Motor neuron (in vitro differentiated cells): Measurements from ENCODE around the gene POLN. TPM values are rescaled to one million over a fixed set of nuclear protein-coding genes. Genes with fewer than 3 reads are reported as not detected.

Source experiments
- ATAC-seq, 8 experiments: fragments of 200-7000 bp; cut with Tn5 transposase; replicated peaks in 6 of 8; 2 replicates each; pipeline ENCODE4 v1.8.0; 2021; ENCODE audit warnings: mild to moderate bottlenecking in 8 of 8, moderate library complexity in 8 of 8
- H3K27ac ChIP-seq, 2 donors: fragments of 250-450 bp; sonication (Bioruptor Pico); 2 replicates each; pipeline ENCODE4 v1.9.0; 2021; ENCODE audit warnings: antibody characterized with exemption in 2 of 2, mild to moderate bottlenecking in 2 of 2, moderate library complexity in 1 of 2
- H3K4me1 ChIP-seq, 2 donors: fragments of 250-450 bp; sonication (Bioruptor Pico); replicated peaks in 1 of 2; 2 replicates each; pipeline ENCODE4 v1.6.1; 2021; ENCODE audit warnings: antibody characterized with exemption in 2 of 2, mild to moderate bottlenecking in 2 of 2, moderate library complexity in 1 of 2
- H3K4me3 ChIP-seq, 5 donors: fragments of 250-450 bp; sonication (Bioruptor Pico); 2 replicates each; pipeline ENCODE4 v1.9.0; 2021; ENCODE audit warnings: antibody characterized with exemption in 5 of 5, mild to moderate bottlenecking in 5 of 5, moderate library complexity in 4 of 5
- WGBS, 10 experiments: fragments of 450-650 bp; shearing (Covaris generic); methylation state at CpG; one replicate each; pipeline ENCODE4 v1.0.0; 2022; 5-methylcytosine and 5-hydroxymethylcytosine counted together
- in situ Hi-C, 9 experiments: fragments of 400-800 bp; cut with MboI; loops; one replicate each; pipeline ENCODE4 v1.15.0; 2021; ENCODE audit warnings: low sequenced_read_pairs in 9 of 9, low pct_unique_long_range_greater_than_20kb in 2 of 9; ENCODE audit not compliant: unreplicated experiment in 9 of 9
- total RNA-seq, 8 experiments: library from RNA; unstranded; fragments of 300-600 nt; gene quantifications; 2 replicates each; pipeline versions ENCODE4 v1.2.3 to v1.2.4, GENCODE V29; 2022

Gene POLN
- total RNA-seq, 8 experiments from 2014 or later: 0.81 to 5.3 (median 2.7) TPM

DNA sequence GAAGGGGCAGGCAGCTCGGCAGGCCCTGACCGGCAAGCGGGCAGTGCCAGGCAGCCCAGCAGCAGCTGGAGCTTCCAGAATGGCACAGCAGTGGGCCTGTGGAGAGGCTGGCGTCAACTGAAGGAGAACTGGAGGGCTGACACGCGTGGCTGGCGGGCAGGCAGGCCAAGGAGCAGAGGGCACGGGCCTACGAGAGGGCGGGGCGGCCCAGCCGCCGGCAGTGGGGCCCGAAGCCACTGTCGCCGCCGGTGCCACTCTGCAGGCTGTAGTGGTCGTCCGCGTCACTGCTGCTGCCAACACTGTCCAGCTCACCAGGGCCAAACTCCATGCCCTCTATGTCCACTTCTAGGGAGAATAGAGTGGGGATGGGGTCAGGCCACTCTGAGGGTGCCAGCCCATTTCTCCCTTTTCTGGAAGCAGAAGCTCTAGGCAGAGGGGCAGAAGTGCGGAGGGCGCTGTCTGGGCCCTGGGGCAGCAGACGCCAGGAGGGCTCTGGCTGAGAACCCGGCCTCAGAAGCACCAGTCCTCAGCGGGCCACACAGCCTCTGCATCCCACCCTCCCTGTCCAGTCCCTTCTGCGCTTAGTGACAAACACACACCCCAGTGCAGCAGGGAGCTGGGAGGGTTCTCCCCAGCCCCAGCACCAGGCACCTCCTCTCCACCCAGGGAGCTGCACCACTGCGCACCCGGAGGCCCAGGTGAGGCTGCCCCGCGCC, 8.6 kb upstream of the POLN start:
- no peak overlapping the region for H3K4me3 ChIP-seq

DNA sequence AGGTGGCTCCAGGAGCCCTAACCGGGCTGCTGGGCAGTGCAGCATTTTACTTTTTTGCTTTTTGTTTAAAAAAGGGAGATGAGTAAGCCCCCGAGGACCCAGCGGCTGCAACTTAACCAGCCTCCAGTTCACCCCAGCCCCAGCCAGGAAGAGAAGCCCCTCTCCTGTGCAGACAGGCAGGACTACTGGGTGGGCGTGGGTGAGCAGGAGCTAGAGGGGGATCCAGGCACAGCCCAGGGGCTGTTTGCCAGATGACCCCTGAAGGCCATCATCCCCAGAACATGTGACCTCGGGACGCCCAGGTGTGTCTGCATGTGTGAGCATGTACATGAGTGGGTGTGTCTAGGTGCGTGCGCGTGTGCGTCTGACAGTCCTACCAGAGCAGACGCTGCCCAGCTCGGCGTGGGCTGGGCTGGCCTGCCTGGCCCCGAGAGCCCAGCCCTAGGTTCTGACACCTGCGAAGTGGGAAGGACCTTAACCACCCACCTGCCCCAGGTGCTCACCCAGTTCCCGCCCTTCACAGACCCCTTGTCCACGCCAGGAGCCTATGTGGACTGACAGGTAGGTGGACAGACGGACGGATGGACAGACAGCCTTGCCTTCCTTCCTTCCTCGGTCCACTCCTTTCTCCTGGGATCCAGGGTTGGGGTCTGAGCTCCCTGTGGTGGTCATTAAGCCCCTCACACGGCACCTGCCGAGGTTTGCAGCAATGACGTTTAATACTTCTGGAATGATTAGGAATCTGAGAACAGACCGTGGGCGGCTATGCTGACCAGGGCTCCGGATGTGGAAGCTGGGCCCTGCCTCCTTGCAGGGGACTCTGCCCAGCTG, 7.8 kb upstream of the POLN start:
- in situ Hi-C loops: loop anchor here in 1 of 9 experiments (25.0 kb wide), 1 partner anchor 163 kb away; the partner anchor contains the start of genes CFAP99 and ZFYVE28
- Histone ChIP-seq H3K4me1 (peaks cover 0 to 3% of the 10 kb centered on the region in 2 donors), H3K4me3 (no peak overlapping the region), H3K27ac (no peak overlapping the region)
- 67 to 100% (median 85%) methylated on average over 1 to 7 of the region's 26 CpGs; no CpG with 5 or more reads in 2 of the 10 experiments for WGBS, 10 experiments
- no peak for ATAC-seq

More for the DNA sequence above, 8.6 kb upstream of the POLN start:
- peaks cover 0 to 3% of the 10 kb centered on the region in 2 donors for H3K4me1 ChIP-seq
- in situ Hi-C loops: no loop called here
- no peak overlapping the region for H3K27ac ChIP-seq
- 60 to 97% (median 80%) methylated on average over 1 to 4 of the region's 30 CpGs; no CpG with 5 or more reads in 6 of the 10 experiments for WGBS, 10 experiments
- no peak for ATAC-seq

DNA sequence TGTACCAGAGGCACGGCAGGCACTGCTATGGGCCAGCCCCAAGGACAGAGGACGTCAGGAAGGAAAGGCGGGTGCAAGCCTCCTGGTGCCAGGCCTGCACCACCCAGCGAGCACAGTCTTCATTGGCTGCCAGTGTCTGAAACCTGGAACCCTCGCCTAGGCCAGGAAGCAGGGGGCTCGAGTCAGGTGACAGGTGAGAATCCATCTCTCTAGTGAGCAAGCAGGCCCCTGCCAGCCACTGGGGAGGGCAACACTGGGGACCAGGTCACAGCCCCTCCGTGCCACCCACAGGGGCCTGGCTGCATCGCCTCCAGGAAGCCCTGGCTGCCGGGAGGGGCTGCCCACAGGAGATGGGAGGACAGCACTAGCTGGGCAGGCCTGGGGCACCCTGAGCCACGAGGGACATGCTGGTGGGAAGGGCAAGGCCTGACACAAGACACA, 6.9 kb upstream of the POLN start:
- in situ Hi-C loops: loop anchor here in 1 of 9 experiments (25.0 kb wide), 1 partner anchor 163 kb away; the partner anchor contains the start of genes CFAP99 and ZFYVE28

DNA sequence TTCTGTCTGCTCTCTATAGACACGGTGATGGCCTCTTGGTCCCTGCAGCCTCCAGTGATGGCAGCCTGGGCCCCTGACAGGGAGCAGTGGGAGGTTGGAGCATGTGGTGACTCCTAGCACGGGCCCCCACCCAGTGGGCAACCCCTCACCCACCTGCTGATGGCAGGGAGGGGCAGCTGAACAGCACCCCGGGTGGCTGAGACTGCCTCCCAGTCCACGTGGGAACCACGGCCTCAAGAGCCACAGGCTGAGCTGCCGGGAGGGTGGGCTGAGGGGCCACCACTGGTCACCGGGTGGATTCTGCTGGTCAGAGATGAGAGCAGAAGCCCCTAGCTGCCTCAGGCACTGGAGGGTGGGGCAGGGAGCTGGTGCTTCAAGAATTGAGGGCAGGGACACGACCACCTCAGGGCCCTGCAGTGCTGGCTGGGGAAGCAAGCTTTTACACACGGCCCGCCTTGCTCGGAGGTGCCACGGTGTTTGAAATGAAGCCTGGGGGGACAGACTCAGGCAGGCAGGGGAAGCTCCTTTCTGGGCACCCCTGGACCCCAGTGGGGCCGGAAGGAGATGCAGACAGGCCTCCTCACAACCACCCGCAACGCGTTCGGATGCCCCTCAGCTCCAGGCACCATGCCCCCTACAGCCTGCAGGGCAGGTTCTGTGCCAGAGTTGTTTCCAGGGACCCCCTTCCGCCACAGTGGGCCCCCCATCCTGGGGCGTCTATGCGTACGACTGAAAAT, 6.3 kb upstream of the POLN start:
- in situ Hi-C loops: loop anchor here in 1 of 9 experiments (25.0 kb wide), 1 partner anchor 164 kb away; the partner anchor contains the start of genes CFAP99 and ZFYVE28
- no peak for ATAC-seq
- H3K4me3 ChIP-seq: no peak overlapping the region
- H3K27ac ChIP-seq: no peak overlapping the region
- peaks cover 0 to 3% of the 10 kb centered on the region in 2 donors for H3K4me1 ChIP-seq
- 73 to 100% (median 87%) methylated on average over 1 to 6 of the region's 21 CpGs; no CpG with 5 or more reads in 6 of the 10 experiments for WGBS, 10 experiments

More for the DNA sequence above, 6.9 kb upstream of the POLN start:
- Histone ChIP-seq H3K27ac (no peak overlapping the region), H3K4me3 (no peak overlapping the region), H3K4me1 (peaks cover 0 to 3% of the 10 kb centered on the region in 2 donors)
- no peak for ATAC-seq
- WGBS, 10 experiments: 51 to 80% (median 60%) methylated on average over 1 to 3 of the region's 10 CpGs; no CpG with 5 or more reads in 5 of the 10 experiments

DNA sequence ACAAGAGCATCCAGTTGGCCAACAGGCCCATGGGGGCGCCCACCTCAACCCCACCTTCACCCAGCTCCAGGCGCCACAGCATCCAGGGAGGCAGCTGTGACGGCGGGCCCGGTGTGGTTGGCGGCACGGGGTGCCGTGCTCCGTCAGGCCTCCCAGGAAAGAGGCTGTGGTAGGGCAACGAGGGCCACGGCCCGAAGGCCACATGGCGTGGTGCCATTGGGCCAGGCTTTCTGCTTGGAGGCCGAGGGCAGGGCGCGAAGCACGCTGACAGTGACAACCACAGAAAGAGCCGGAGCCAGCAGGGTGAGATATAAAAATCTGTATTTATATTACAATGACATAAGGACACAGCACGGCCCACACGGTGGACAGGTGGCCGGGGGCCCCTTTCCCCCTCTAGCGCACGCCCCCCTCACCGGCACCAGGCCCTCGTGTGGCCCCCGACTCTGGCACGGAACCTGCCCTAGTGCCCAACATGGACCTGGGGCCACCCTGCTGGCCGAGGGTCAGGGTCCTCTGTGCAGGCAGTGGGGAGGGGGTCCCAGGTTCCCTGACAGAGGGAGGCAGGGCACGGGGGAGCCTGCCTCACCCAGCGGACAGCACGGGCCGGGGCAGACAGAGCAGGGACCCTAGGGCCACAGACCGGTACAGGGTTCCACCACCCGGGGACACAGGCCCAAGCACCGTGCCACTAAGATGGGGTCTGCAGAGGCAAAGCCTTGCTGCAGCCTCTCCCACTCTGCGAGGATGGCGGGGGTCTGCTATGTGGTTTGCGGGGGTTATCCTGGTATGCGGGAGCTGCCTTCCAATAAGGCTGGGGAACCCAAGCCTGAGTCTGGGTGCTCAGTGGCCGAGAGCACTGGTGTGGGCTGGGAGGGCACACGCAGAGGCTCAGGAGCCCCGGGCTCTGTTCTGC, 5.5 kb upstream of the POLN start:
- 80 to 100% methylated on average over 1 to 2 of the region's 42 CpGs; no CpG with 5 or more reads in 8 of the 10 experiments for WGBS, 10 experiments
- ATAC-seq: peak in 1 of 8 experiments; percentile 6
- peaks cover 0 to 3% of the 10 kb centered on the region in 2 donors for H3K4me1 ChIP-seq
- no peak overlapping the region for H3K4me3 ChIP-seq
- in situ Hi-C loops: loop anchor here in 1 of 9 experiments (25.0 kb wide), 1 partner anchor 165 kb away; the partner anchor contains the start of genes CFAP99 and ZFYVE28
- H3K27ac ChIP-seq: no peak overlapping the region

DNA sequence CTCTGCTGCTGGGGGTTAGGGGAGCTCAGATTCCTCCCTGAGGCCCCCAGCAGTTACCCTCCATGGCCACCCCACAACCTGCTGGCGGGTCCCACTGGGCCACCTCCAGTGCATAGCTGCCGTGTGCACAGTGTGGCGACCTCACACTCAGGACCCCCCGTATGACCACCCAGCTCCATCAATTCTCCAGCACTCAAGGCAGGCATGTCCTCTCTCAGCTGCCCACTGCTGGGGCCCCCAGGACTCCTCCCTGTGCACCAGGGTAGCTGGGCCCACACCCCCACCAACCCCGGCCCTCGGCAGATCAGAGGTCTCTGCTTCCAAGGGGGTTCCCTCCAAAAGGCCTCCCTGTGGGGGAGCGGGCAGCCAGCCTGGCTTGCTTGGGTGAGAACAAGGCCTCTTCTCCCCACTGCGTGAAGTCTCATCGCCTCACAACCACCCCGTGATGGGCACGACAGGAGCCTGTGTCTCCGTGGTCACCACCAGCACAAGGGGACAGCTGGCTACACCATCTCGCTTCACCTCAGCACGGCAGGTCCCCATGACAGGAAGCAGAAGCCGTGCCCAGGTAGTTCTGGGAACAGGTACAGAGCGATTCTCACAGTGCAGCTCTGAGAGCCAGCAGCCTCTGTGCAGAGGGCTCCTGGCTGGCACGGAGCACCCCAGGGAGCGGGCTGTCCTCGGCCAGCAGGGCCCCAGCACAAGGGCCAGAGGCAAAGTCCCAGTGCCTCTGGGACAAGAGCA, 4.6 kb upstream of the POLN start:
- Histone ChIP-seq H3K27ac (no peak overlapping the region), H3K4me3 (no peak overlapping the region), H3K4me1 (peaks cover 0 to 3% of the 10 kb centered on the region in 2 donors)
- in situ Hi-C loops: loop anchor here in 1 of 9 experiments (25.0 kb wide), 1 partner anchor 166 kb away; the partner anchor contains the start of genes CFAP99 and ZFYVE28
- no peak for ATAC-seq
- 89 to 93% (median 91%) methylated on average over 3 to 11 of the region's 19 CpGs; no CpG with 5 or more reads in 7 of the 10 experiments for WGBS, 10 experiments

DNA sequence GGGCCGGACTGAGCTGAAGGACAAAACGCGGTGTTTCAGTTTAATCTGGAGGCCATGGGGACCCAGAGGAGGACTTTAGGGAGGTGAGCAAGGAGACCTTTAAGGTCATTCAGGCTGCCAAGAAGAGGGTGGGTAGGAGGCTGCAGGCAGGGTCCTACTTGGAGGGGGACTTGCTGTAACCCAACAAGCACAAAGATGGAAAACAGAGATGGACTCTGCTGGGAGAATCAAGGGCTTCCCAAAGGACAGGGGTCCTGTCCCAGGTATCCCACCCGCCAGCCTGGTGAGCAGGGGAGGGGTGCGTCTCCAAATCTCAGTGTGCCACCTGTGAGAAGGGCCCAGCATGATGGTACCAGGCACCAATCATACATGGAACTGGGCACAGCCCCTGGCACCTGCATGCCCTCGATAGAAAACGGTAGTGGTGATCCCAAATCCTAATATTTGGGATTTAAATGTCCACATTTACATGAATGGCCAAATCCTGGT, 3.9 kb upstream of the POLN start:
- in situ Hi-C loops: loop anchor here in 1 of 9 experiments (25.0 kb wide), 1 partner anchor 166 kb away; the partner anchor contains the start of genes CFAP99 and ZFYVE28
- peaks cover 2 to 3% of the 10 kb centered on the region in 2 donors for H3K4me1 ChIP-seq
- no peak overlapping the region for H3K27ac ChIP-seq
- ATAC-seq: no peak
- no peak overlapping the region for H3K4me3 ChIP-seq
- WGBS, 10 experiments: 40 to 100% (median 92%) methylated on average over 1 to 4 of the region's 7 CpGs; no CpG with 5 or more reads in 5 of the 10 experiments

DNA sequence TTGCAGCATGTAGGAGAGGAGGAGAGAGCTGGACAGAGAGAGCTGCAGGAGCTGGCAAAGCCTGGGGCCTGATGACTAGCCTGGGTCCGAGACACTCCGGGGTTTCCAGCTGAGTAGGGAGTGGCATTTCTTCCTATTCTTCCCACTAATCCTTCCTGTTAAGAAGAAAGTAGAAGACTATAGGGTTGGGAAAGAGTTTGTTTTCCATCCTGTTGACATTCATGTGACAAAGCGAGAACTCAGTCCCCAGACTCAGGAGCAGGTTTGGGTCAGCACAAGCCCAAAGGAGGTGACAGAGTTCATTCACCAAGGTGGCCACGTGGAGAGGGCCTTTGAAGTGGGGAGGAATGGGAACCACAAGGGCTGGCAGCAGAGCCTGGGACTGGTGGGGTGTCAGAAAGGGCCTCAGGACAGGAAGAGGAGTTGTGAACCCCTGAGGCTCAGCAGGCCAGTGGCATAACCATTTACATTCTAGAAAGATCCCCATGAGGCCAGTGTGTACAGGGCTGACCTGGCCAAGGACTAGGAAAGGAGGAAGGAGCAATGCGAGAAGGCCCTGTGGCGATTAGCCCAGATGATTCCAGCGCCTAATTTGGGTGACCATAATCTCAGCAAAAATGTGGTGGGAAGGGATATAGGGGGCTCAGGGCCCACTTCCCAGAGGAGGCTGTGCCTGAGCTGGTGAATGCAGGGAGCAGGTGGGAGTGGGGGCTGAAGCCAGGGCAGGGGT, 3.3 kb upstream of the POLN start:
- ATAC-seq: no peak
- Histone ChIP-seq H3K4me3 (no peak overlapping the region), H3K27ac (no peak overlapping the region), H3K4me1 (peaks cover 8% of the 10 kb centered on the region in 2 donors)
- in situ Hi-C loops: loop anchor here in 1 of 9 experiments (25.0 kb wide), 1 partner anchor 167 kb away; the partner anchor contains the start of genes CFAP99 and ZFYVE28
- 50 to 100% (median 77%) methylated on average over 1 to 5 of the region's 7 CpGs; no CpG with 5 or more reads in 3 of the 10 experiments for WGBS, 10 experiments

DNA sequence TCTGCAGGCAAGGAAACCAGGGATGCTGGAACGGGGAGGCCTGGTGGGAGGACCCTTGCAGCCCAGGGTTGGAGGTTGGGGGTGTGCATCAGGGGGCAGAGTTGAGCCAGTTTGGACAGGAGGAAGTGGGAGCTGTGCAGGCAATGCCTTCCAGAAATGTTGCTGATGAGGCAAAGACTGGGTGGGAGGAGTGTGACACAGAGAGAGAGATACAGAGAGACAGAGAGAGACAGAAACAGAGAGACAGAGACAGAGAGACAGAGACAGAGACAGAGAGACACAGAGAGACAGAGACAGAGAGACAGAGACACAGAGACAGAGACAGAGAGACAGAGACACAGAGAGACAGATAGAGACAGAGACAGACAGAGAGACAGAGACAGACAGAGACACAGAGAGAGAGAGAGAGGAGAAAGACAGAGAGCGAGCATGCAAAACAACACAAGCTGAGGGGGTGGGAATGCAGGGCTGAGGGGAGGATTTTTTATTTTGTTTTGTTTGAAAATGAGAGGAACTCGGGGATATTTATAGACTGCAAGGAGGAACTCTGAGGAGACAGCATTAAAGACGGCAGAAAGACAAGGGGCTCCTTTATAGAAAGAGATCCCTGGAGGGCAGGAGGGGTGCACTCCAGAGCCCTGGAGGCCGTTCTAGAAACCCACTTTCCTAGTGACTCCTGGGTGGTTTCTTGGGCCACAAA, 1.9 kb upstream of the POLN start:
- ATAC-seq: no peak
- Histone ChIP-seq H3K27ac (no peak overlapping the region), H3K4me1 (peaks cover 18 to 22% of the 10 kb centered on the region in 2 donors), H3K4me3 (no peak overlapping the region)
- 0 to 100% (median 52%) methylated on average over 1 to 5 of the region's 5 CpGs for WGBS, 10 experiments
- in situ Hi-C loops: loop anchor here in 1 of 9 experiments (25.0 kb wide), 1 partner anchor 168 kb away; the partner anchor contains the start of genes CFAP99 and ZFYVE28

DNA sequence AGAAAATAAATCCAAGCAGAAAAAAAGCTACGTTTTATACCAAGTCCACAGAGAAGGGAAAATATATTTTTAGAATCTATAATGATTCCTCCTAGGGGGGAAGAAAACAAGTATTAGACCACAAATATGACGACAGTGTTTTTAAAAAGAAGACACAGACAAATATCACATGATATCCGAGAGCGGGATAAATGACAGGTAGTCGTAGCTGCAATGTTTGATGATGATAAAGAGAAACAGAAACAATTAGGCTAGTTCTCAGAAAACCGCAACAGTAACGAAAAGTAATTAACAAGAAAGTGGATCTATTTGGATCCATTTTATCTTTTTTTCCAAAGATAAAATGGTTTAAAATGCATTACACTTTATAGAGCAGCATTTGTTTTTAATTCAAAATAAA, 918 bp downstream of the POLN start:
- no peak for ATAC-seq
- H3K4me3 ChIP-seq: peak overlapping the region; percentile 62 to 81 (median 67)
- no peak overlapping the region for H3K27ac ChIP-seq
- WGBS, 10 experiments: 0 to 19% (median 7%) methylated on average over 3 to 7 of the region's 7 CpGs
- H3K4me1 ChIP-seq: peaks cover 17 to 35% of the 10 kb centered on the region in 2 donors
- in situ Hi-C loops: loop anchor here in 1 of 9 experiments (25.0 kb wide), 1 partner anchor 171 kb away; the partner anchor contains the start of genes CFAP99 and ZFYVE28
